ENCODE results near the gene DIRAS1. TPM values are rescaled to one million over a fixed set of nuclear protein-coding genes. Genes with fewer than 3 reads are reported as not detected.

DIRAS1 gene
- total and polyA plus RNA-seq, 2 of the 8 experiments (the other 6 are each of a cell fraction or from before 2014, with no cell fraction given) = 20.2 to 22.3 TPM

DNA sequence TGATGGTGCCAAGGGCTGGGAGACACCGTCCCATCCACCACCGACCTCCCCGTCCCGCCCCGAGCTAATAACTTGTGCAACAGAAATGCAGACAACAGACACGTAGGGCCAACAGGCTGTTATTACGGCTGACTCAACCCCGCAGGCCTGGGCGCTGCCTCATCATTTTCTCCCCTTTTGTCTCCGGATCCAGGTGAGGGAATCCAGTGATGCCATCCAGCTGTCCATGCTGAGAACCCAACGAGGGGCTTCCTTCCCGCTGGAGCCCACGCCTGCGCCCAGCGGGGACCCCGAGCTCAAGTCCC lies 6.4 kb upstream of the DIRAS1 start (continued):
- TF ChIP-seq, protein P1, sequence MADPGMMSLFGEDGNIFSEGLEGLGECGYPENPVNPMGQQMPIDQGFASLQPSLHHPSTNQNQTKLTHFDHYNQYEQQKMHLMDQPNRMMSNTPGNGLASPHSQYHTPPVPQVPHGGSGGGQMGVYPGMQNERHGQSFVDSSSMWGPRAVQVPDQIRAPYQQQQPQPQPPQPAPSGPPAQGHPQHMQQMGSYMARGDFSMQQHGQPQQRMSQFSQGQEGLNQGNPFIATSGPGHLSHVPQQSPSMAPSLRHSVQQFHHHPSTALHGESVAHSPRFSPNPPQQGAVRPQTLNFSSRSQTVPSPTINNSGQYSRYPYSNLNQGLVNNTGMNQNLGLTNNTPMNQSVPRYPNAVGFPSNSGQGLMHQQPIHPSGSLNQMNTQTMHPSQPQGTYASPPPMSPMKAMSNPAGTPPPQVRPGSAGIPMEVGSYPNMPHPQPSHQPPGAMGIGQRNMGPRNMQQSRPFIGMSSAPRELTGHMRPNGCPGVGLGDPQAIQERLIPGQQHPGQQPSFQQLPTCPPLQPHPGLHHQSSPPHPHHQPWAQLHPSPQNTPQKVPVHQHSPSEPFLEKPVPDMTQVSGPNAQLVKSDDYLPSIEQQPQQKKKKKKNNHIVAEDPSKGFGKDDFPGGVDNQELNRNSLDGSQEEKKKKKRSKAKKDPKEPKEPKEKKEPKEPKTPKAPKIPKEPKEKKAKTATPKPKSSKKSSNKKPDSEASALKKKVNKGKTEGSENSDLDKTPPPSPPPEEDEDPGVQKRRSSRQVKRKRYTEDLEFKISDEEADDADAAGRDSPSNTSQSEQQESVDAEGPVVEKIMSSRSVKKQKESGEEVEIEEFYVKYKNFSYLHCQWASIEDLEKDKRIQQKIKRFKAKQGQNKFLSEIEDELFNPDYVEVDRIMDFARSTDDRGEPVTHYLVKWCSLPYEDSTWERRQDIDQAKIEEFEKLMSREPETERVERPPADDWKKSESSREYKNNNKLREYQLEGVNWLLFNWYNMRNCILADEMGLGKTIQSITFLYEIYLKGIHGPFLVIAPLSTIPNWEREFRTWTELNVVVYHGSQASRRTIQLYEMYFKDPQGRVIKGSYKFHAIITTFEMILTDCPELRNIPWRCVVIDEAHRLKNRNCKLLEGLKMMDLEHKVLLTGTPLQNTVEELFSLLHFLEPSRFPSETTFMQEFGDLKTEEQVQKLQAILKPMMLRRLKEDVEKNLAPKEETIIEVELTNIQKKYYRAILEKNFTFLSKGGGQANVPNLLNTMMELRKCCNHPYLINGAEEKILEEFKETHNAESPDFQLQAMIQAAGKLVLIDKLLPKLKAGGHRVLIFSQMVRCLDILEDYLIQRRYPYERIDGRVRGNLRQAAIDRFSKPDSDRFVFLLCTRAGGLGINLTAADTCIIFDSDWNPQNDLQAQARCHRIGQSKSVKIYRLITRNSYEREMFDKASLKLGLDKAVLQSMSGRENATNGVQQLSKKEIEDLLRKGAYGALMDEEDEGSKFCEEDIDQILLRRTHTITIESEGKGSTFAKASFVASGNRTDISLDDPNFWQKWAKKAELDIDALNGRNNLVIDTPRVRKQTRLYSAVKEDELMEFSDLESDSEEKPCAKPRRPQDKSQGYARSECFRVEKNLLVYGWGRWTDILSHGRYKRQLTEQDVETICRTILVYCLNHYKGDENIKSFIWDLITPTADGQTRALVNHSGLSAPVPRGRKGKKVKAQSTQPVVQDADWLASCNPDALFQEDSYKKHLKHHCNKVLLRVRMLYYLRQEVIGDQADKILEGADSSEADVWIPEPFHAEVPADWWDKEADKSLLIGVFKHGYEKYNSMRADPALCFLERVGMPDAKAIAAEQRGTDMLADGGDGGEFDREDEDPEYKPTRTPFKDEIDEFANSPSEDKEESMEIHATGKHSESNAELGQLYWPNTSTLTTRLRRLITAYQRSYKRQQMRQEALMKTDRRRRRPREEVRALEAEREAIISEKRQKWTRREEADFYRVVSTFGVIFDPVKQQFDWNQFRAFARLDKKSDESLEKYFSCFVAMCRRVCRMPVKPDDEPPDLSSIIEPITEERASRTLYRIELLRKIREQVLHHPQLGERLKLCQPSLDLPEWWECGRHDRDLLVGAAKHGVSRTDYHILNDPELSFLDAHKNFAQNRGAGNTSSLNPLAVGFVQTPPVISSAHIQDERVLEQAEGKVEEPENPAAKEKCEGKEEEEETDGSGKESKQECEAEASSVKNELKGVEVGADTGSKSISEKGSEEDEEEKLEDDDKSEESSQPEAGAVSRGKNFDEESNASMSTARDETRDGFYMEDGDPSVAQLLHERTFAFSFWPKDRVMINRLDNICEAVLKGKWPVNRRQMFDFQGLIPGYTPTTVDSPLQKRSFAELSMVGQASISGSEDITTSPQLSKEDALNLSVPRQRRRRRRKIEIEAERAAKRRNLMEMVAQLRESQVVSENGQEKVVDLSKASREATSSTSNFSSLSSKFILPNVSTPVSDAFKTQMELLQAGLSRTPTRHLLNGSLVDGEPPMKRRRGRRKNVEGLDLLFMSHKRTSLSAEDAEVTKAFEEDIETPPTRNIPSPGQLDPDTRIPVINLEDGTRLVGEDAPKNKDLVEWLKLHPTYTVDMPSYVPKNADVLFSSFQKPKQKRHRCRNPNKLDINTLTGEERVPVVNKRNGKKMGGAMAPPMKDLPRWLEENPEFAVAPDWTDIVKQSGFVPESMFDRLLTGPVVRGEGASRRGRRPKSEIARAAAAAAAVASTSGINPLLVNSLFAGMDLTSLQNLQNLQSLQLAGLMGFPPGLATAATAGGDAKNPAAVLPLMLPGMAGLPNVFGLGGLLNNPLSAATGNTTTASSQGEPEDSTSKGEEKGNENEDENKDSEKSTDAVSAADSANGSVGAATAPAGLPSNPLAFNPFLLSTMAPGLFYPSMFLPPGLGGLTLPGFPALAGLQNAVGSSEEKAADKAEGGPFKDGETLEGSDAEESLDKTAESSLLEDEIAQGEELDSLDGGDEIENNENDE (IDR thresholded peaks at IDR 0.05; ENCODE audit: insufficient replicate concordance, low read length) = no peak
- TF ChIP-seq SIN3A (conservative IDR thresholded peaks at IDR 0.05 in 1 of 2, IDR thresholded peaks at IDR 0.05 in 1 of 2; ENCODE audit: low read depth in 1 of 2, low read length in 2 of 2) = no peak
- TF ChIP-seq TBP (IDR thresholded peaks at IDR 0.05; ENCODE audit: low read depth, low read length) = no peak
- no peak for TF ChIP-seq CBX5 (IDR thresholded peaks at IDR 0.05; ENCODE audit: low read depth, low read length)
- TF ChIP-seq POLR2A (IDR thresholded peaks at IDR 0.05; ENCODE audit: control extremely low read depth in 1 of 2, low read depth in 2 of 2, low read length in 2 of 2) = no peak
- TF ChIP-seq CREB1 (IDR thresholded peaks at IDR 0.05) = no peak
- TF ChIP-seq PHF8 (conservative IDR thresholded peaks at IDR 0.05; ENCODE audit: low read depth, low read length) = no peak

All from H1 (cell line).